Glomerular visceral epithelial cell (primary cell): ENCODE measurements around the gene AGAP9.
"Not testable (repeated sequence)": the region's sequence is repeated elsewhere in the genome, so short reads cannot be mapped to it uniquely, and the experiment has no call there.

Experiments
- DNase-seq: peaks from one replicate; pipeline ENCODE4 v3.0.0-alpha.2; 2016; ENCODE audit errors: extremely low spot score

AGAP9 gene

DNA sequence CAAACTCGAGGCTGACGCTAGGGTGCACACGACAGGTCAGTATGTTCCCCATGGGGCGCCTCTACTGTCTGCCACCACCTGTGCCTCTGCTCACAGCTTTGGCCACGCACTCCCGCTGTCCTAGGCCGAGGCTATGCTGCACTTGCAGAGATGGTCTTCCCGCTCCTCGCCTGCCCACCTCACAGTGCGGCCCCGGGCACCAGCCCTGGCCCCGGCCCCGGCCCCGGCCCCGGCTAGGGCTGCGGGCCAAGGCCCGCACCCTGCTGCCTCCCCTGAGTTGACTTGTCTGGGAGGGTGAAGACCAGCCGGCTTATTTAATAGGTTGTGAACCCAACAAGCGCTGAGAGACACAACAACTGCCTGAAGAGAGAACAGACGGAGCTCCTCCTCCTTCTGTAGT, at the start of gene AGAP9:
Gene AGAP9, minus strand, starts transcription at position 164 of the 400 bp plus-strand sequence. Its CDS starts 112 bp downstream, at position 52.
- not testable (repeated sequence) for DNase-seq

GRCh38 chr10:47571138-47571912, 47.9 kb upstream of the AGAP9 start:
- not testable (repeated sequence) for DNase-seq

GRCh38 chr10:47566757-47567156, 43.3 kb upstream of the AGAP9 start:
- not testable (repeated sequence) for DNase-seq

- DNase-seq: not testable (repeated sequence)
Measured at GRCh38 chr10:47566108-47566699, 42.8 kb upstream of the AGAP9 start.

DNA sequence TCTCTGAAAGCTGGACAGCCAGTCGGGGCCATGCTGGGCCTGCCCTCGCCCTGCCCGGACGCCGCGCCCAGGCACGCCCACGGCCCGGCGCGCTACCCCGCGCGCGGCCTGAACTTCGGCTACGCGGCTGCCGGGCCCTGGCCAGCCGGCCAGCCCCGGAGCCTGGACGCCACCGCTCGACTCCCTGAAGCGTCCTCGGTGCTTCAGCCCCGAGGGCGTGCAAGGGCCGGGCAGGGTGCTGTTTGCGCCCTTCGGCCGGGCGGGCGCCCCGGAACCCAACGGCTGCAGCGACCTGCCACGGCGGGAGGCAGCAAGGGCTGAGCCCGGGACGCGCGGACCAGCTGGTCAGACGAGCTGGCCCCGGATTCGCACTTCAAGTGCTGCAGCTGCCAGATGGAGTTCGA, 42.1 kb upstream of the AGAP9 start:
- not testable (repeated sequence) for DNase-seq

DNA sequence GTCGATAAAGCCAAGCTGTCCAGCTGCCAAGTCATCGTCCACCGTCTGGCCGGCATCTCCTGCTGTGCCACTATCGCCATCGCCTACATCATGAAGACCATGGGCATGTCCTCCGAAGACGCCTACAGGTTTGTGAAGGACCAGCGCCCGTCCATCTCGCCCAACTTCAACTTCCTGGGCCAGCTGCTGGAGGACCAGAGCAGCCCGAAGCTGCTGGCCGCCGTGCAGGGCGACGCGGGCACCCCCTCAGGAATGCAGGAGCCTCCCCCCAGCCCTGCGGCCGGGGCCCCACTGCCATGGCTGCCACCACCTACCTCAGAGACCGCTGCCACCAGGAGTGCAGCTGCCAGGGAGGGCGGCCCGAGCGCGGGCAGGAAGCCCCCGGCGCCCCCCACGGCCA, 41.5 kb upstream of the AGAP9 start:
- not testable (repeated sequence) for DNase-seq

GRCh38 chr10:47564318-47564717, 40.9 kb upstream of the AGAP9 start:
- not testable (repeated sequence) for DNase-seq

- DNase-seq: peak; percentile 38
Measured at GRCh38 chr10:47560452-47560851, 37.0 kb upstream of the AGAP9 start.

DNA sequence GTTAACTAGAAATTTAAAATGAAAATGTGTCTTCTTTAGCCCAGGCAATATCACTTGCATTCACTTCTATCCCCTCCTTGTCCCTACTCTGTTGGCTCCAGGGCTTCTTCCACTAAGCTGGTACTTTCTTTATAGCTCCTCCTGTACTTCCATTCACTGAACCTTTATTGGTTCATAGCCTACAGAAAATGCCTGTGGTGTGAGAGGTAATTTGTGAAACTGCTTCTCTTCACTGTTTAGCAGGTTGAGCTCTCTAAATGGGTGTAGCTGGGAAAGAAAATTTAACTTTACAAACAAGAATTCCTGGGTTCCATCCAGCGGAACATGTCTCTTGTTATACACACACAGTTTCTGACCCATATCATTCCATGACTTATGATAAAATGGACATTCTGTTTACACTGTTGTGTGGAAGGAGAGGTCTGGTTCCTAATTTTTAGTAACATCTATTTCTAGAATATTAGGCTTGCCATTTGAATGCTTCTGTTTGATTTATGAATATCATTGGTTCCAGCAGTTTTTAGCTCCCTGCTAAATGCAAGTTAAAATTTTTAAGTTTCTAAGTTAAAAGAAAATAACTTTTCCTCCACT, 36.4 kb upstream of the AGAP9 start:
- not testable (repeated sequence) for DNase-seq

GRCh38 chr10:47558109-47558508, 34.7 kb upstream of the AGAP9 start:
- peak; percentile 46 for DNase-seq

- peak; percentile 23 for DNase-seq
Measured at GRCh38 chr10:47557616-47558015, 34.2 kb upstream of the AGAP9 start.

DNA sequence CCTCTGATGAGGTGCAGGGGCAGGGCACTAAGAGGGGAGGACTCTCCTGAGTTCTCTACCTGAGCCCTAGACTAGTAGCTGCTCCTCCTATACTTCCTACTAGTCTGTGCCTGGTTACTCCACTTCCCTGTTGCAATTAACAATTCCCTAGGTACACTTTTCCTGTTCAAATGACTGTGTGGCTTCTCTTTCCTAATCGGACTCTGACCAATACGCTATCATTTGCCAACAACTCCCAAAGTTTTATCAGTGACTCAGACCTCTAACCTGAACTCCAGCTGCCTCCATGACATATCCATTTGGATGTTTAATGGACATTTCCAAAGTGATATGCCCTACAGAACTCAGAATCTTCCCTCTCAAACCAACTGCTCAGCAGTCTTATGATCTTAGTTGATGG, 31.9 kb upstream of the AGAP9 start:
- DNase-seq: not testable (repeated sequence)

DNA sequence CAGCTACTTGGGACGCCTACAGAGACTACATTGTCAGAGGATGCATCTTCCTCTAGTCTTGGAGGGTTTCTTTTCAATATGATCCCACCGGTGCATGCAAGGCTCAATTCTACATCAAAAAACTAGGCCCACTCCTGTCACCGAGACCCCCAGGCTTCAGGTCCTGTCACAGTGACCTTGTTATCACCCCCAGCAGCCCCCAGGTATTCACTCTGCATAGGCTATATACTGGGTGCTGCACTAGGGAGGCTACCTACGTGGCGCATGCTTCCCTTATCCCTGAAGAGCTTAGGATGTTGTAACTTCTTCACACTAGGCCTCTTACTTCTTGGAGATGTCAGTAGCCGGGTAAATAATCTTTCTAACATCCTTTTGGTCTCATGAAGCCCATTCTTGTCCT, 31.1 kb upstream of the AGAP9 start:
- DNase-seq: not testable (repeated sequence)

DNA sequence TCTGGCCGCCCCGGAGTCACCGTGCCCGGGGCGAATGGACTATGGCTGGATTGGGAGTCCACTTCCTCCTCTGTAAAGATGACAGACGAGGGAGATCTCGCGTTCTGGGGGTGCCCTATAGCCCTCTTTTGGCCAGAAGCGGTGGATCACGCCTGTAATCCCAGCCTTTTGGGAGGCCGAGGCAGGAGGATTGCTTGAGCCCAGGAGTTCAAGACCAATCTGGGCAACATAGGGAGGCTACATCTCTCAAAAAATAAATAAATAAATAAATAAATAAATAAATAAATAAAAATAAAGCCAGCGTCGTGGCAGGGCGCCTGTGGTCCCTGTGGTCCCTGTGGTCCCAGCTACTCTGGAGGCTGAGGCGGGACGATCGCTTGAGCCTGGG, 30.4 kb upstream of the AGAP9 start:
- DNase-seq: not testable (repeated sequence)

DNA sequence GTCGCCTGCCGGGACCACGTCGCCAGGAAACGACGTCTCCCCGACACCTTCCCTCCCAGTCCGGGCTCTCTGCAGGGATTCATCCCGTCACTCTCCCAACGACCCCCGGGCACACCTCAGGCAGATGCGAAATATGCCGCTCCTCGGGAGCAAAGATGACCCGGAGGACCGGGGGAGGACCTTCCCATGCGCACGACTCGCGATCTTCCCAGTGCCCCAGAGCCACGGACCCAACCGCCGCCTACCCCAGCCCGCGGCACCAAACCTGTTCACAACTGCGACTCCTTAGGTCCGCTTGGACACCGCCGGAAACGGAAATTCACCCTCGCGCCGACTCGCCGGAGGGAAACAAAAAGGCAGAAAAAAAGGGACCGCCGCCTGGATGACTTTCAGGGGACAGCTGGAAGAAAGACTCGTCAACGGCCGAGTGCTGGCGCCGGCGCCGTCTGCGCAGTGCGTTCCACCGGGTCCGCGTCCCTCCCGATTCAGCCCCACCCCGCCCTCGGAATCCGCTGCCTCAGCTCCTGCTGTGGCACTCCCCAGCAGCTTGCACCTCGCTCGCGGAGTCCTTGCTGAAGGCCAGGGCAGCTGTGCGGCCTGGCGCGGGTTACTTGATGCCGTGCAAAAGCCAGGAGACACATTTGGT, 29.9 kb upstream of the AGAP9 start:
- peak; percentile 89 for DNase-seq

GRCh38 chr10:47552719-47553118, 29.3 kb upstream of the AGAP9 start:
- DNase-seq: peak; percentile 63

DNA sequence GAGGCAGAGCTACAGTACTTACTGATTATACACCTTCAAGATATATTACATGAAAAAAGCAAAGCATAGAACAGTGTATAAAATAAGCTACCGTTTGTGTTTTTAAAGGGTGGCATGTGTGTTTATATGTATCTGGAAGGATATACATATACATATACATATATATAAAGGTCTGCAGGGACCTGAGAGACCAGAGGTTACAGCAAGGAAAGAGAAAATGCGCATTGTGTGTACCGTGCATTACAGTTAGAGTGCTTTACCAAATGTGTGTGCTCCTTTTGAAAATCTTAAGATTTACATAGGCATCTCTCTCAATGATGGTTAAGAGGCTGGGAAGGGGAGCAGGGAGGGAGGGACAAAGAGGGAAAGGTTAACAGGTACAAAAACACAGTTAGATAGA, 23.8 kb upstream of the AGAP9 start:
- DNase-seq: not testable (repeated sequence)

DNA sequence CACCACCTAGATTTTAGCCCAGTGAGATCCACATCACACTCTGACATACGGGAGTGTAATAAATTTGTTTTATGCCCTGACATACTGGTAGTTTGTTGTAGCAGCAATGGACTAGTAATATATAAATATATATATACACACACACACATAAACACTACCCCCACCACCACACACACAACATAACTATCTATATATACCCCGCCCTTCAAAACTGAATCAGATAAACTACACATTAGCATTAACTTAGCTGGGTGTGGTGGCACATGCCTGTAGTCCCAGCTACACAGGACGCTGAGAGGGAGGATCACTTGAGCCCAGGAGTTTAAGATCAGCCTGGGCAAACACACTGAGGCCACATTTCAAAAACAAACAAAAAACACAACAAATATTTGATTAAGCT, 13.0 kb upstream of the AGAP9 start:
- DNase-seq: not testable (repeated sequence)

DNA sequence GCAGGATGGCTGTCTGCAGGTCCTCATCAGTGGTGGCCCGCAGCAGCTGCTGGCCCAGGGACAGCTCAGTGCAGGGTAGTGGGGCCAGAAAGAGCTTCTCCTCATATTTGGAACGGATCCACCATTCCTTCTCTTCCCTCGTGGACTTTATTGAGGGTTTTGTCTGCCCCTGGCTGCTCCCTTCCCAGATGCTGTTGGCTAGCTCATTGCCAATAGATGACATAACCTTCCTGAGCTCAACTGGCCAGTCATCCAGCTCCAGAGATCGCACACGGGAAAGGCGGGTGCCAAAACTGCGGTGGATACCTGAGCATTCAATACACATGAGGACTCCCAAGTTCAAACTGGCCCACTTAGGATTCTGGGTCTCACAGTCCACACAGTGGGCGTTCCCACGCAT, 21.1 kb downstream of the AGAP9 start:
- not testable (repeated sequence) for DNase-seq

GRCh38 chr10:47494226-47494625, 29.2 kb downstream of the AGAP9 start:
- DNase-seq: not testable (repeated sequence)

DNA sequence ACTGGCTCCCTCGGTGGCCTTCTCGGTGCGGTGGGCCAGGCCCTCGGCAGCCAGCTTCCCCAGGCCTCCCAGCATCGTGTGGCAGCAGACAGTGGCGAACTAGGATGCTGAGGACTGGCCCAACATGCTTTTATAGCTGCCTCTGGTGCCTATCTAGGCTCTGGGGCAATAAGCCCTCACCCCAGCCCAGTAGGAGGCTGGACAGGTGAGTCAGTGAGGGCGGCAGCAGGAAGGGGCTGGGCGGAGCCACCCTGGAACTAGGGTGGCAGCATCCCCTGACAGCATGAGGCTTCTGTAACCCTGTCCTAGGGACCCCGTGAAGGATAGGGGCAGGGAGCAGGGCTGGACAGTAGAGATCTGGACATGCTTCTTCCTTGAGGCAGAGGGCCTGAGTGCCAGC, 31.8 kb downstream of the AGAP9 start, which contains the start of gene FAM25G:
Gene FAM25G, minus strand, starts transcription at position 101 of the 400 bp plus-strand sequence. Its CDS starts 26 bp downstream, at position 75.
- not testable (repeated sequence) for DNase-seq

DNA sequence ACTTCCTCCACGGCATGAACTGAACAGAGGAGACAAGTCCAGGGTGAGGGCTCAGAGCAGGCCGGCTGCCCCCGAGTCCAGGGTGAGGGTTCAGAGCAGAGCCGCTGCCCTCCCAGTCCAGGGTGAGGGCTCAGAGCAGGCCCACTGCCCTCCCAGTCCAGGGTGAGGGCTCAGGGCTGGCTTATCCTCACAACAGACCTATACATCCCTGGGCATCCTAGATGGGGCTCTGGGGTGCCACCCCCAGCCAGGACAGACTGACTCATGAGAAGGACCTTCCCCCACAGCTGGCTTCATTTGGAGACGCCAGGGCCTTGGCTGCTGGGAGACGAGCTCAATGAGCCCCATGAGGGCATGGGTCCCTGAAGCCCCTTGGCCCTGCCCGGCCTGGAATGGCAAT, 33.8 kb downstream of the AGAP9 start:
- DNase-seq: not testable (repeated sequence)
